HEK293 (cell line): ENCODE results near the gene TTLL12.

ENCODE experiments used
- CTCF ChIA-PET: fragments of 350-600 bp; formaldehyde crosslinking; extraction: SDS; loops from one replicate; lab custom pipeline; 2021; ENCODE audit warnings: antibody characterized with exemption; lab: Yijun Ruan, JAX
- POLR2A ChIA-PET: fragments of 300-600 bp; formaldehyde crosslinking; extraction: SDS; loops from one replicate; lab custom pipeline; 2020; ENCODE audit warnings: antibody characterized with exemption, inconsistent platforms; lab: Yijun Ruan, JAX
- H3K27ac ChIP-seq: fragments of 200-500 bp; sonication (Bioruptor generic); 2 replicates; pipeline ENCODE4 v1.5.1; 2014; ENCODE audit warnings: low read depth, low read length, control low read depth, inconsistent platforms; ENCODE audit errors: extremely low read depth
- H3K36me3 ChIP-seq, 2 experiments: fragments of 200-500 bp in 1 of 2; sonication (Bioruptor generic) in 1 of 2; 1 replicate in 1 of 2; 2 replicates in 1 of 2; pipeline ENCODE4 v1.5.1; 2014 to 2017; ENCODE audit warnings: inconsistent platforms in 2 of 2, low read length in 2 of 2; ENCODE audit not compliant: control insufficient read depth in 2 of 2, insufficient read depth in 1 of 2
- H3K4me1 ChIP-seq: fragments of 200-500 bp; sonication (Bioruptor generic); 2 replicates; pipeline ENCODE4 v1.5.1; 2014; ENCODE audit warnings: mild to moderate bottlenecking, low read length, inconsistent platforms; ENCODE audit not compliant: control insufficient read depth, insufficient read depth
- H3K4me3 ChIP-seq: 2 replicates; pipeline ENCODE4 v1.5.1; 2011; ENCODE audit warnings: low read depth, mild to moderate bottlenecking, control low read depth, low read length, moderate library complexity
- H3K9me3 ChIP-seq: fragments of 200-500 bp; sonication (Bioruptor generic); 2 replicates; pipeline ENCODE4 v1.5.1; 2014; ENCODE audit warnings: low read depth, low read length, inconsistent platforms; ENCODE audit not compliant: control insufficient read depth, insufficient read depth
- EGR2 ChIP-seq: fragments of 450-650 bp; formaldehyde crosslinking; IDR thresholded peaks from 2 replicates; pipeline ENCODE4 v1.5.1; 2016; ENCODE audit warnings: low read depth, missing biosample characterization, missing genetic modification characterization
- GLIS1 ChIP-seq: fragments of 450-650 bp; formaldehyde crosslinking; IDR thresholded peaks from 2 replicates; pipeline ENCODE4 v1.5.1; 2016; ENCODE audit warnings: missing biosample characterization, missing genetic modification characterization
- KLF1 ChIP-seq: fragments of 450-650 bp; formaldehyde crosslinking; IDR thresholded peaks from 2 replicates; pipeline ENCODE4 v1.5.1; 2016; ENCODE audit warnings: missing biosample characterization, missing genetic modification characterization
- KLF8 ChIP-seq: fragments of 450-650 bp; formaldehyde crosslinking; IDR thresholded peaks from 2 replicates; pipeline ENCODE4 v1.5.1; 2016; ENCODE audit warnings: missing biosample characterization, missing genetic modification characterization
- OVOL3 ChIP-seq: fragments of 450-650 bp; formaldehyde crosslinking; IDR thresholded peaks from 2 replicates; pipeline ENCODE4 v1.5.1; 2016; ENCODE audit warnings: missing biosample characterization, missing genetic modification characterization
- RBAK ChIP-seq: fragments of 450-650 bp; formaldehyde crosslinking; IDR thresholded peaks from 2 replicates; pipeline ENCODE4 v1.5.1; 2016; ENCODE audit warnings: missing biosample characterization, missing genetic modification characterization
- SETDB1 ChIP-seq: IDR thresholded peaks from one replicate; pipeline ENCODE4 v1.6.1; 2017; ENCODE audit warnings: mild to moderate bottlenecking, low read length, moderate library complexity, mixed read lengths; ENCODE audit not compliant: insufficient read length
- TSHZ1 ChIP-seq: fragments of 450-650 bp; formaldehyde crosslinking; IDR thresholded peaks from 2 replicates; pipeline ENCODE4 v1.5.1; 2016; ENCODE audit warnings: missing biosample characterization, missing genetic modification characterization, borderline replicate concordance
- YY1 ChIP-seq: fragments of 450-650 bp; formaldehyde crosslinking; IDR thresholded peaks from 2 replicates; pipeline ENCODE4 v1.5.1; 2018; ENCODE audit warnings: missing biosample characterization, missing genetic modification characterization
- ZBTB1 ChIP-seq: fragments of 450-650 bp; formaldehyde crosslinking; IDR thresholded peaks from 2 replicates; pipeline ENCODE4 v1.5.1; 2016; ENCODE audit warnings: missing biosample characterization, missing genetic modification characterization
- ZBTB10 ChIP-seq: fragments of 450-650 bp; formaldehyde crosslinking; IDR thresholded peaks from 2 replicates; pipeline ENCODE4 v1.5.1; 2016; ENCODE audit warnings: missing biosample characterization, missing genetic modification characterization
- ZFHX2 ChIP-seq: fragments of 450-650 bp; formaldehyde crosslinking; conservative IDR thresholded peaks from 2 replicates; pipeline ENCODE4 v1.5.1; 2016; ENCODE audit warnings: missing biosample characterization, missing genetic modification characterization
- ZNF132 ChIP-seq: fragments of 450-650 bp; formaldehyde crosslinking; IDR thresholded peaks from 2 replicates; pipeline ENCODE4 v1.5.1; 2017; ENCODE audit warnings: missing biosample characterization, missing genetic modification characterization, borderline replicate concordance
- ZNF19 ChIP-seq: fragments of 450-650 bp; formaldehyde crosslinking; IDR thresholded peaks from 2 replicates; pipeline ENCODE4; 2016; ENCODE audit warnings: missing biosample characterization, missing genetic modification characterization, low read depth
- ZNF488 ChIP-seq: fragments of 450-650 bp; formaldehyde crosslinking; IDR thresholded peaks from 2 replicates; pipeline ENCODE4 v1.5.1; 2016; ENCODE audit warnings: missing biosample characterization, missing genetic modification characterization
- ZNF544 ChIP-seq: fragments of 450-650 bp; formaldehyde crosslinking; IDR thresholded peaks from 2 replicates; pipeline ENCODE4 v1.5.0; 2017; ENCODE audit warnings: missing biosample characterization, missing genetic modification characterization
- ZNF549 ChIP-seq: fragments of 450-650 bp; IDR thresholded peaks from 2 replicates; pipeline ENCODE4 v1.5.1; 2018; ENCODE audit warnings: missing biosample characterization, missing genetic modification characterization, mild to moderate bottlenecking, inconsistent platforms, moderate library complexity
- ZNF629 ChIP-seq: fragments of 450-650 bp; formaldehyde crosslinking; IDR thresholded peaks from 2 replicates; pipeline ENCODE4 v1.5.1; 2017; ENCODE audit warnings: missing biosample characterization, missing genetic modification characterization
- ZNF843 ChIP-seq: fragments of 450-650 bp; formaldehyde crosslinking; IDR thresholded peaks from 2 replicates; pipeline ENCODE4 v1.5.1; 2016; ENCODE audit warnings: missing biosample characterization, missing genetic modification characterization

Gene TTLL12

GRCh38 chr22:43218786-43219185 lies 31.9 kb upstream of the TTLL12 start:
- TF ChIP-seq KLF8 (tag by site-specific recombination) (no peak), YY1 (tag by site-specific recombination) (no peak), ZNF843 (tag by site-specific recombination) (no peak), GLIS1 (tag by site-specific recombination) (peak; percentile 15; the same call in 1 of the 2 replicates), TSHZ1 (no peak), RBAK (tag by site-specific recombination) (no peak), ZNF549 (tag by site-specific recombination) (no peak), EGR2 (tag by site-specific recombination) (0 out of 2 replicates have a peak, but pooled peaks have one; percentile 15), OVOL3 (tag by site-specific recombination) (no peak), ZBTB1 (no peak), ZNF629 (tag by site-specific recombination) (no peak), ZNF19 (tag by site-specific recombination) (no peak), SETDB1 (no peak), KLF1 (tag by site-specific recombination) (peak; percentile 50; the same call in 1 of the 2 replicates), ZNF132 (tag by site-specific recombination) (no peak), ZFHX2 (tag by site-specific recombination) (peak; percentile 23; the same call in 1 of the 2 replicates), ZNF544 (tag by site-specific recombination) (no peak), ZBTB10 (tag by site-specific recombination) (no peak), ZNF488 (tag by site-specific recombination) (no peak)
- Histone ChIP-seq H3K27ac (no peak overlapping the region), H3K36me3 (no peaks in the 10 kb centered on the region), H3K9me3 (no peaks in the 10 kb centered on the region), H3K4me3 (no peak overlapping the region), H3K4me1 (no peaks in the 10 kb centered on the region)
- CTCF ChIA-PET, result interaction anchor here (0.9 to 1.6 kb wide), 4 partner anchors 10 to 169 kb away, joined by 3 read pairs; no protein-coding TSS in a partner anchor
- POLR2A ChIA-PET, result no interaction called here
